Loucy (cell line): ENCODE results near the gene COMMD8.

ENCODE experiments used
- CTCF ChIP-seq: fragments of 200-600 bp; sonication (generic); conservative IDR thresholded peaks from 2 replicates; pipeline ENCODE4 v1.5.1; 2014; ENCODE audit warnings: mild to moderate bottlenecking, antibody characterized with exemption, low read length
- EZH2phosphoT487 ChIP-seq: fragments of 200-600 bp; IDR thresholded peaks from 2 replicates; pipeline ENCODE4 v1.6.1; 2018; ENCODE audit warnings: antibody characterized with exemption, mild to moderate bottlenecking, moderate library complexity, borderline replicate concordance

GRCh38 chr4:47462799-47463234, 685 bp downstream of the COMMD8 start:
- TF ChIP-seq CTCF = no peak
- TF ChIP-seq EZH2phosphoT487 = no peak
